Muscle layer of duodenum (tissue), 2 donors: ENCODE measurements around the gene ACMSD.
"Not testable (repeated sequence)": the region's sequence is repeated elsewhere in the genome, so short reads cannot be mapped to it uniquely, and the experiment has no call there.

Experiments used
- H3K27ac ChIP-seq: one replicate; pipeline ENCODE4 v1.7.0; 2013; ENCODE audit warnings: mild to moderate bottlenecking, low read length
- H3K27me3 ChIP-seq: one replicate; pipeline ENCODE4 v1.7.0; 2013; ENCODE audit warnings: low read depth, mild to moderate bottlenecking, control low read depth, low read length
- H3K36me3 ChIP-seq, 2 donors: one replicate each; pipeline ENCODE4 v1.7.0; 2013; ENCODE audit warnings: low read length in 2 of 2, control low read depth in 1 of 2, mild to moderate bottlenecking in 1 of 2; ENCODE audit not compliant: insufficient read depth in 2 of 2, control insufficient read depth in 1 of 2
- H3K4me1 ChIP-seq, 2 donors: one replicate each; pipeline ENCODE4 v1.7.0; 2013; ENCODE audit warnings: low read length in 2 of 2, mild to moderate bottlenecking in 2 of 2, control low read depth in 1 of 2, moderate library complexity in 1 of 2; ENCODE audit not compliant: insufficient read depth in 2 of 2, control insufficient read depth in 1 of 2
- H3K4me3 ChIP-seq, 2 donors: one replicate each; pipeline ENCODE4 v1.7.0; 2013; ENCODE audit warnings: low read length in 2 of 2, low read depth in 1 of 2, mild to moderate bottlenecking in 1 of 2
- H3K9me3 ChIP-seq, 2 donors: one replicate each; pipeline ENCODE4 v1.7.0; 2013; ENCODE audit warnings: low read length in 2 of 2, control low read depth in 1 of 2, mild to moderate bottlenecking in 1 of 2; ENCODE audit not compliant: control insufficient read depth in 1 of 2
- donor health status: healthy.

Gene ACMSD

DNA sequence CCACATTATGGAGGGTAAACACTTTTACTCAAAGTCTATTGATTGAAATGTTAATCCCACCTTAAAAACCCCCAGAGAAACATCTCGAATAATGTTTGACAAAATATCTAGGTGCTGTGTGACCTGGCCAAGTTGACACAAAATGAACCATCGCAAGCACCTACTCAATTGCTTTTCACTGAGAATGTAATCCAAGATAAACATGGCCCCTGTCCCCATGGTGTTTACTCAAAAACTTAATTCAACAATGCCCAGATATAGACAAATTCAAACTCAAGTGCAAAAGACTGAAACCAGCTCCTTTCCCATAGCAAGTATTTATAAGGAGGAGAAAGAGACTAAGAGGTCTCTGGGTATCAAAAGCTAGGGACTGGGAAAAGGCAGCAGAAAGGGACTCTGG is 15.0 kb upstream of the ACMSD start:
- Histone ChIP-seq H3K27ac (no peak overlapping the region), H3K36me3 (no peaks in the 10 kb centered on the region), H3K4me1 (no peaks in the 10 kb centered on the region), H3K9me3 (no peaks in the 10 kb centered on the region), H3K4me3 (no peak overlapping the region), H3K27me3 (no peaks in the 10 kb centered on the region)

DNA sequence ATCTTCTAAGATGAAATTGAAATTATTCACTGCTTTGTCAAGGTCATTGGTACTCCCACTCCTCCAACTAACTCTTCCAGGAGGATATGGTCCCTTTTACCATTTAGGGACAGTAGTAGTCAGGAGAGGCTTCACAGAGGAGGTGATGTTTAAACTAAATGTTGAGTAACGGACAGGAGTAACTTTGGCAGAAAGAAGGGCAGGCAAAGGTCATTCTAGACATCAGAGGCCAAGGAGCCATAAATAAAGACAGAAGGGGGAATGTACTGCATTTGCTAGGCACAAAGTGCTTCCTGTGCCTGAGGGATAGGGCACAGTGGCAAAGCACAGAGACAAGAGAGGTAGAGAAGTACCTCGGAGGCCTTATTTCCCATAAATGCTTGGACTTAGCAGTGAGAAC is 14.6 kb upstream of the ACMSD start:
- no peak overlapping the region for H3K4me3 ChIP-seq
- no peaks in the 10 kb centered on the region for H3K4me1 ChIP-seq
- no peaks in the 10 kb centered on the region for H3K36me3 ChIP-seq
- H3K27ac ChIP-seq: no peak overlapping the region
- no peaks in the 10 kb centered on the region for H3K27me3 ChIP-seq
- no peaks in the 10 kb centered on the region for H3K9me3 ChIP-seq

DNA sequence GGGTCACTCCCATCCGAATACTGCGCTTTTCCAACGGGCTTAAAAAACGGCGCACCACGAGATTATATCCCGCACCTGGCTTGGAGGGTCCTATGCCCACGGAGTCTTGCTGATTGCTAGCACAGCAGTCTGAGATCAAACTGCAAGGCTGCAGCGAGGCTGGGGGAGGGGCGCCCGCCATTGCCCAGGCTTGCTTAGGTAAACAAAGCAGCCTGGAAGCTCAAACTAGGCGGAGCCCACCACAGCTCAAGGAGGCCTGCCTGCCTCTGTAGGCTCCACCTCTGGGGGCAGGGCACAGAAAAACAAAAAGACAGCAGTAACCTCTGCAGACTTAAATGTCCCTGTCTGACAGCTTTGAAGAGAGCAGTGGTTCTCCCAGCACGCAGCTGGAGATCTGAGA is 12.7 kb upstream of the ACMSD start:
- not testable (repeated sequence) for H3K9me3 ChIP-seq, H3K27ac ChIP-seq, H3K36me3 ChIP-seq, H3K27me3 ChIP-seq, H3K4me3 ChIP-seq, H3K4me1 ChIP-seq

DNA sequence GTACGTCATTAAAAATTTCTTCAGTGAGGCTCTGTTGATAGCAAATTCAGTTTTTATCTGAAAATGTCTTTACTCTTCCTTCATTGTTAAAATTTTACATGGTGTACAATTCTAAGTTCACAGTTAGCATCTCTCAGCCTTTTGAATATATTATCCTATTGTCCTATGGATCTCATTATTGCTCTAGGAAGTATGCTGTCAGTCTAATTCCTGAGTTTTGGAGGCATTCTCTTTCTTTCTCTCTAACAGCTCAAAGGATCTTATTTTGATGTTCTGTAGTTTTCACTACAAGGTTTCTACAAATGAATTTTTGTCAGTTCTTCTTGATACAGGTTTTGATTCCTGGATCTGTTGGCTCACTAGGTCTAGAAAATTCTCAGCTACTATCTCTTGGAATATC is 2.9 kb upstream of the ACMSD start:
- Histone ChIP-seq H3K4me1 (no peaks in the 10 kb centered on the region), H3K27ac (no peak overlapping the region), H3K36me3 (no peaks in the 10 kb centered on the region), H3K27me3 (no peaks in the 10 kb centered on the region), H3K9me3 (peaks cover 9 to 22% of the 10 kb centered on the region in 2 donors), H3K4me3 (no peak overlapping the region)

GRCh38 chr2:134836986-134837385 is 1.4 kb upstream of the ACMSD start:
- Histone ChIP-seq H3K27me3 (no peaks in the 10 kb centered on the region), H3K4me3 (no peak overlapping the region), H3K4me1 (no peaks in the 10 kb centered on the region), H3K27ac (no peak overlapping the region), H3K36me3 (no peaks in the 10 kb centered on the region), H3K9me3 (peaks cover 9 to 22% of the 10 kb centered on the region in 2 donors)

- Histone ChIP-seq H3K27ac (no peak overlapping the region), H3K4me3 (no peak overlapping the region), H3K4me1 (no peaks in the 10 kb centered on the region)
These were observed 1.2 kb downstream of the ACMSD start for GRCh38 chr2:134839649-134840048.

GRCh38 chr2:134842930-134843490 is 4.6 kb downstream of the ACMSD start:
- no peaks in the 10 kb centered on the region for H3K27me3 ChIP-seq
- no peaks in the 10 kb centered on the region for H3K4me1 ChIP-seq
- H3K9me3 ChIP-seq: peaks cover 0 to 2% of the 10 kb centered on the region in 2 donors
- no peaks in the 10 kb centered on the region for H3K36me3 ChIP-seq
- no peak overlapping the region for H3K4me3 ChIP-seq
- no peak overlapping the region for H3K27ac ChIP-seq

More at GRCh38 chr2:134839649-134840048, 1.2 kb downstream of the ACMSD start:
- Histone ChIP-seq H3K9me3 (peaks cover 9 to 16% of the 10 kb centered on the region in 2 donors), H3K27me3 (no peaks in the 10 kb centered on the region), H3K36me3 (no peaks in the 10 kb centered on the region)

- no peak overlapping the region for H3K4me3 ChIP-seq
- H3K9me3 ChIP-seq: peaks cover 0 to 2% of the 10 kb centered on the region in 2 donors
- no peaks in the 10 kb centered on the region for H3K4me1 ChIP-seq
- no peaks in the 10 kb centered on the region for H3K36me3 ChIP-seq
- no peaks in the 10 kb centered on the region for H3K27me3 ChIP-seq
- H3K27ac ChIP-seq: no peak overlapping the region
These were observed 5.6 kb downstream of the ACMSD start for GRCh38 chr2:134843968-134844367.

DNA sequence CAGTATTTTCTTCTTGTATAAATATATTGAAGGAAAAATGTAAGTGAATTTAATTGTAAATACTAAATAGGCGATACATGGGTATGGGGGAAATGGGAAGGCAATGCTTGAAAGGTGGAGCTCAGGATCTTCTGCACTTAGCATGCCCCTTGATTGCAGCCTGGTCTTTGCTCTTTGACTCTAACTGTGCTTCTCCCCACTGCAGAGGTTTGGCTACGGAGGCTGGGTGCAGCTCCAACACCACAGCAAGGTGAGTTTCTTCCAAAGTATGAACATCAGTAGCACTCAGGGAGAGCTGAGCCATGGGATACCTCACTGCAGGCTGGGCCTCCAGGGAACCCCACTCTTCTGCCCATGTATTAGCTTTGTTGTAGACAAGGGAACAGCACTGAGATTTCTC is 6.6 kb downstream of the ACMSD start:
- H3K4me1 ChIP-seq: no peaks in the 10 kb centered on the region
- peaks cover 0 to 2% of the 10 kb centered on the region in 2 donors for H3K9me3 ChIP-seq
- no peaks in the 10 kb centered on the region for H3K27me3 ChIP-seq
- H3K36me3 ChIP-seq: no peaks in the 10 kb centered on the region
- no peak overlapping the region for H3K27ac ChIP-seq
- H3K4me3 ChIP-seq: no peak overlapping the region

- H3K27me3 ChIP-seq: no peaks in the 10 kb centered on the region
- H3K4me3 ChIP-seq: no peak overlapping the region
- no peak overlapping the region for H3K27ac ChIP-seq
- no peaks in the 10 kb centered on the region for H3K4me1 ChIP-seq
- peaks cover 0 to 1% of the 10 kb centered on the region in 2 donors for H3K9me3 ChIP-seq
- no peaks in the 10 kb centered on the region for H3K36me3 ChIP-seq
These were observed 7.3 kb downstream of the ACMSD start for GRCh38 chr2:134845719-134846118.

DNA sequence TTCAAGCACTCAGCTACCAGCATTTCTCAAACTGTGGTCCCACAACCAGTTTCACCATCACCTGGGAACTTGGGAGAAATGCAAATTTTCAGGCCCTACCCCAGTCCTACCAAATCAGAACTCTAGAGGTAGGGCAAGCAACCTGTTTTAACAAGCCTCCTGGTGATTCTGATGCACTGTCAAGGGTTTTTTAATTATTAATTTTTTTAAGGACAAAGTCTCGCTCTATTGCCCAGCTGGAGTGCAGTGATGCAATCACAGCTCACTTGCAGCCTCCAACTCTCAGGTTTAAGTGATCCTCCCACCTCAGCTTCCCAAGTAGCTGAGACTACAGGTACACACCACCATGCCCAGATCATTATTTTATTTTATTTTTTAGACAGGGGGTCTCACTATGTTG is 7.8 kb downstream of the ACMSD start:
- H3K4me1 ChIP-seq: no peaks in the 10 kb centered on the region
- no peaks in the 10 kb centered on the region for H3K36me3 ChIP-seq
- H3K27me3 ChIP-seq: no peaks in the 10 kb centered on the region
- no peak overlapping the region for H3K4me3 ChIP-seq
- no peak overlapping the region for H3K27ac ChIP-seq
- H3K9me3 ChIP-seq: peaks cover 0 to 3% of the 10 kb centered on the region in 2 donors

GRCh38 chr2:134847582-134847981 is 9.2 kb downstream of the ACMSD start:
- H3K4me1 ChIP-seq, H3K4me3 ChIP-seq, H3K27ac ChIP-seq, H3K9me3 ChIP-seq, H3K36me3 ChIP-seq, H3K27me3 ChIP-seq: not testable (repeated sequence)
